IMR-90 (cell line): ENCODE measurements around the gene HRC. TPM values are rescaled to one million over a fixed set of nuclear protein-coding genes. Genes with fewer than 3 reads are reported as not detected.
A peak's percentile ranks its signal among the peaks of the same experiment; 100 is the strongest.

Source experiments
- ATAC-seq: fragments of 200-7000 bp; cut with Tn5 transposase; 2 replicates; pipeline ENCODE4 v1.9.1; 2020; ENCODE audit warnings: low read depth, mild to moderate bottlenecking, moderate library complexity
- BruUV-seq: library from RNA; stranded (reverse); fragments of 400-500 nt; replicated peaks from 2 replicates; lab custom pipeline; 2021; lab: Mats Ljungman, UMichigan
- CTCF ChIA-PET: fragments of 300-600 bp; formaldehyde crosslinking; extraction: SDS; loops from one replicate; lab custom pipeline; 2021; ENCODE audit warnings: antibody characterized with exemption; lab: Yijun Ruan, JAX
- POLR2A ChIA-PET: fragments of 300-600 bp; sonication (Branson Sonifier 250); formaldehyde crosslinking; loops from one replicate; lab custom pipeline; 2022; ENCODE audit warnings: antibody characterized with exemption; ENCODE audit not compliant: unreplicated experiment; lab: Charles Lee
- DNase-seq: peaks from one replicate; pipeline ENCODE4 v3.0.0; 2013
- H2AFZ ChIP-seq: replicated peaks from 2 replicates; pipeline ENCODE3; 2013; ENCODE audit warnings: low read length, mild to moderate bottlenecking; ENCODE audit not compliant: poor library complexity
- H2AK5ac ChIP-seq: 2 replicates; pipeline ENCODE4 v1.6.1; 2013; ENCODE audit warnings: low read depth, low read length, inconsistent platforms
- H2AK9ac ChIP-seq: replicated peaks from 2 replicates; pipeline ENCODE3; 2013; ENCODE audit warnings: mild to moderate bottlenecking, low read depth, low read length, moderate library complexity; ENCODE audit not compliant: poor library complexity
- H2BK120ac ChIP-seq: 2 replicates; pipeline ENCODE4 v1.6.1; 2013; ENCODE audit warnings: low read depth, low read length, inconsistent platforms
- H2BK15ac ChIP-seq: 3 replicates; pipeline ENCODE4 v1.6.1; 2013; ENCODE audit warnings: low read depth, low read length, inconsistent platforms
- H2BK20ac ChIP-seq: 2 replicates; pipeline ENCODE4 v1.6.1; 2013; ENCODE audit warnings: low read depth, mild to moderate bottlenecking, inconsistent platforms, low read length, moderate library complexity
- H2BK5ac ChIP-seq: 2 replicates; pipeline ENCODE4 v1.6.1; 2013; ENCODE audit warnings: mild to moderate bottlenecking, low read depth, low read length, inconsistent platforms; ENCODE audit not compliant: poor library complexity, severe bottlenecking
- H3K14ac ChIP-seq: replicated peaks from 2 replicates; pipeline ENCODE4 v1.6.1; 2013; ENCODE audit warnings: low read depth, low read length, inconsistent platforms
- H3K18ac ChIP-seq: 2 replicates; pipeline ENCODE4 v1.6.1; 2013; ENCODE audit warnings: low read depth, low read length, control low read depth
- H3K23ac ChIP-seq: 2 replicates; pipeline ENCODE4 v1.6.1; 2013; ENCODE audit warnings: low read depth, low read length, inconsistent platforms
- H3K27ac ChIP-seq: 2 replicates; pipeline ENCODE4 v1.5.1; 2013; ENCODE audit warnings: mild to moderate bottlenecking, control low read depth, low read length; ENCODE audit not compliant: insufficient read depth
- H3K27me3 ChIP-seq: 2 replicates; pipeline ENCODE4 v1.6.1; 2013; ENCODE audit warnings: low read length; ENCODE audit not compliant: control insufficient read depth, insufficient read depth
- H3K36me3 ChIP-seq: 2 replicates; pipeline ENCODE4 v1.6.1; 2013; ENCODE audit warnings: low read length, mixed read lengths; ENCODE audit not compliant: control insufficient read depth, insufficient read depth
- H3K4ac ChIP-seq: 2 replicates; pipeline ENCODE4 v1.6.1; 2013; ENCODE audit warnings: low read depth, low read length, inconsistent platforms
- H3K4me1 ChIP-seq: 2 replicates; pipeline ENCODE4 v1.6.1; 2013; ENCODE audit warnings: low read length, mixed read lengths; ENCODE audit not compliant: control insufficient read depth, insufficient read depth
- H3K4me2 ChIP-seq: 2 replicates; pipeline ENCODE4 v1.6.1; 2013; ENCODE audit warnings: low read depth, mild to moderate bottlenecking, control low read depth, low read length, moderate library complexity
- H3K4me3 ChIP-seq: 2 replicates; pipeline ENCODE4 v1.5.1; 2013; ENCODE audit warnings: low read depth, mild to moderate bottlenecking, control low read depth, low read length, moderate library complexity; ENCODE audit not compliant: insufficient read depth
- H3K56ac ChIP-seq: 2 replicates; pipeline ENCODE4 v1.6.1; 2013; ENCODE audit warnings: low read length, inconsistent platforms; ENCODE audit not compliant: insufficient read depth; ENCODE audit errors: extremely low read depth
- H3K79me1 ChIP-seq, 2 experiments: 2 replicates each; pipeline ENCODE4 v1.6.1; 2013; ENCODE audit warnings: low read length in 2 of 2, inconsistent platforms in 1 of 2, low read depth in 1 of 2
- H3K9ac ChIP-seq: 2 replicates; pipeline ENCODE4 v1.6.1; 2013; ENCODE audit warnings: low read depth, low read length, control low read depth
- H3K9me1 ChIP-seq: 2 replicates; pipeline ENCODE4 v1.6.1; 2013; ENCODE audit warnings: low read length, inconsistent platforms; ENCODE audit not compliant: insufficient read depth
- H3K9me3 ChIP-seq: 2 replicates; pipeline ENCODE4 v1.6.1; 2013; ENCODE audit warnings: low read length; ENCODE audit not compliant: control insufficient read depth, insufficient read depth
- H4K20me1 ChIP-seq: 2 replicates; pipeline ENCODE4 v1.6.1; 2013; ENCODE audit warnings: low read length, inconsistent platforms; ENCODE audit not compliant: insufficient read depth
- H4K5ac ChIP-seq: 2 replicates; pipeline ENCODE4 v1.6.1; 2013; ENCODE audit warnings: mild to moderate bottlenecking, low read depth, low read length, control low read depth
- H4K8ac ChIP-seq, 2 experiments: 2 replicates each; pipeline ENCODE4 v1.6.1; 2013; ENCODE audit warnings: low read depth in 2 of 2, low read length in 2 of 2, control low read depth in 1 of 2, inconsistent platforms in 1 of 2
- H4K91ac ChIP-seq: 2 replicates; pipeline ENCODE4 v1.6.1; 2013; ENCODE audit warnings: low read depth, low read length, inconsistent platforms; ENCODE audit not compliant: insufficient read depth
- BHLHE40 ChIP-seq: fragments of 150-350 bp; IDR thresholded peaks from 2 replicates; pipeline ENCODE4 v1.6.1; 2016; ENCODE audit warnings: mild to moderate bottlenecking, low read depth, low read length
- CEBPB ChIP-seq: IDR thresholded peaks from 2 replicates; pipeline ENCODE4 v1.6.1; 2012; ENCODE audit warnings: low read depth, low read length, improper control_type of control experiment
- CHD1 ChIP-seq: IDR thresholded peaks from 2 replicates; pipeline ENCODE4 v1.6.1; 2012; ENCODE audit warnings: low read depth, low read length, improper control_type of control experiment
- FOS ChIP-seq: fragments of 150-350 bp; IDR thresholded peaks from 2 replicates; pipeline ENCODE4 v1.6.1; 2016; ENCODE audit warnings: low read depth, low read length
- MAZ ChIP-seq: IDR thresholded peaks from 2 replicates; pipeline ENCODE4 v1.6.1; 2012; ENCODE audit warnings: low read depth, mild to moderate bottlenecking, low read length, improper control_type of control experiment, moderate library complexity, borderline replicate concordance
- RAD21 ChIP-seq: IDR thresholded peaks from 2 replicates; pipeline ENCODE4 v1.6.1; 2012; ENCODE audit warnings: low read length, improper control_type of control experiment
- WGBS, 2 experiments: methylation state at CpG; one replicate each; pipeline versions ENCODE4 v1.1.5 to v1.1.7; 2013; ENCODE audit warnings: missing lambda C conversion rate in 2 of 2; ENCODE audit not compliant: insufficient read length in 1 of 2; ENCODE audit errors: extremely low coverage in 2 of 2; 5-methylcytosine and 5-hydroxymethylcytosine counted together
- dilution Hi-C: fragments of 300-500 bp; cut with HindIII; formaldehyde crosslinking; loops from one replicate; pipeline ENCODE4 v1.14.3; 2018; ENCODE audit warnings: low sequenced_read_pairs; ENCODE audit not compliant: unreplicated experiment
- in situ Hi-C: fragments of 300-500 bp; cut with MboI; formaldehyde crosslinking; loops from 3 replicates; pipeline ENCODE4 v1.14.3; 2019; ENCODE audit warnings: low sequenced_read_pairs, inconsistent platforms, mixed read lengths
- intact Hi-C: fragments of 100-400 bp; cut with micrococcal nuclease; formaldehyde crosslinking; loops from 2 replicates; pipeline ENCODE4 v1.10.0; 2022
- polyA plus RNA-seq, 3 experiments: library from polyadenylated mRNA; depleted of rRNA; stranded (reverse); fragments of >200 nt; gene quantifications; 2 replicates each; pipeline ENCODE4 v1.2.3, GENCODE V29; 2012; ENCODE audit warnings: low replicate concordance in 1 of 3
- total RNA-seq: library from RNA; depleted of rRNA; stranded (reverse); fragments of >200 nt; gene quantifications from 2 replicates; pipeline ENCODE4 v1.2.3, GENCODE V29; 2012

HRC gene
- total and polyA plus RNA-seq, 2 of the 4 experiments (the other 2 are of a cell fraction), result 0.03 TPM; not detected in 1

DNA sequence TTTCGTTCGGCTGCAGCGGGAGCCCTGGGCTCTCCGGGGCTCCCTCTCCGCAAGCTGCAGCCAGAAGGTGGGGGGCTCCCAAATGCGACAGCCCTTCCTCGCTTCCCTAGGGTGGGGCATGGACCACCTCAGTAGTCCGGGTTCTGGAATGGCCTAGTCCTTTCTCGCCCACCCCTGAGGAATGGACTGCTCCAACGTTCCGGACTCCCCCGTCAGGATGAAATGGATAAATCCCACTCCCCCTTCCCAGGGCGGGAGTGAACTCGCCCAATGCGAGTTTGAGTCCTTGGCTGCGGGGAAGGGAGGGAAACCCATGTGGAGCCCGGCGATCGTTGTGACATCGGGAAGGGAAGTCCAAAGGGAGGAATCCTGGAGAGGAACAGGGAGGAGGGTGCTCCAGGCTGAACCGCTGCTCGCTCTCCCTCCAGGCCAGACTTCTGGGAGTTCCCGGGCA, 5.5 kb downstream of the HRC start:
- Histone ChIP-seq H3K4me1 (peaks cover 12% of the 10 kb centered on the region), H2AK5ac (peak overlapping the region; percentile 20; the same call in 1 of the 2 replicates), H3K4me3 (peak overlapping the region; percentile 53), H4K5ac (0 out of 2 replicates have a peak overlapping the region, but pooled peaks have one; percentile 3), H3K4ac (peak overlapping the region; percentile 69), H3K9me1 (no peaks in the 10 kb centered on the region), H3K9ac (peak overlapping the region; percentile 53), H3K14ac (peak overlapping the region; percentile 77), H2BK120ac (0 out of 2 replicates have a peak overlapping the region, but pooled peaks have one; percentile 3), H3K4me2 (peak overlapping the region; percentile 91), H4K8ac (peak overlapping the region in 1 of 2 experiments; percentile 54; a peak in 3 of 4 replicates), H3K9me3 (no peaks in the 10 kb centered on the region), H3K23ac (peak overlapping the region; percentile 90), H2AFZ (peak overlapping the region; percentile 98), H2BK20ac (no peak overlapping the region), H3K56ac (peak overlapping the region; percentile 28; the same call in 1 of the 2 replicates), H3K27ac (peak overlapping the region; percentile 11; the same call in 1 of the 2 replicates), H4K91ac (0 out of 2 replicates have a peak overlapping the region, but pooled peaks have one; percentile 1), H3K27me3 (no peaks in the 10 kb centered on the region; the same call in 1 of the 2 replicates), H2AK9ac (peak overlapping the region; percentile 79), H3K18ac (peak overlapping the region; percentile 5; the same call in 1 of the 2 replicates), H2BK5ac (no peak overlapping the region), H3K79me1 (0 out of 4 replicates have a peak, but pooled peaks cover 0 to 7% of the 10 kb centered on the region in 2 experiments), H3K36me3 (no peaks in the 10 kb centered on the region), H4K20me1 (no peaks in the 10 kb centered on the region), H2BK15ac (no peak overlapping the region)
- 0% methylated on average over 9 of the region's 23 CpGs; no CpG with 5 or more reads in 1 of the 2 experiments for WGBS, 2 experiments
- in situ Hi-C loops, result no loop called here
- intact Hi-C loops, result loop anchor here (1.0 kb wide), 1 partner anchor 30 kb away; the partner anchor contains the start of genes C19orf73 and PPFIA3
- ATAC-seq (peak; percentile 65), DNase-seq (peak; percentile 83)
- TF ChIP-seq MAZ (peak; percentile 58), FOS (no peak), RAD21 (no peak), CEBPB (no peak), BHLHE40 (peak; percentile 99), CHD1 (peak; percentile 98; the same call in 1 of the 2 replicates)
- POLR2A ChIA-PET, result no interaction called here
- CTCF ChIA-PET, result interaction anchor here (2.0 kb wide), 1 partner anchor 52 kb away, joined by 6 read pairs; no protein-coding TSS in a partner anchor
- dilution Hi-C loops, result no loop called here
- BruUV-seq, result no TSS peak
